Measurements from ENCODE around the gene DCP1B.

DCP1B gene

GRCh38 chr12:1918081-1918883 is 86.0 kb downstream of the DCP1B start, which contains the start of gene CACNA2D4:
TSS of gene CACNA2D4 (minus strand) at chr12:1918652. CDS start at chr12:1918473, 179 bp downstream.
- peak; percentile 40 for DNase-seq

GRCh38 chr12:1917172-1918070 is 86.8 kb downstream of the DCP1B start:
- no peak for DNase-seq

- DNase-seq, result peak; percentile 69
These were observed 87.7 kb downstream of the DCP1B start for GRCh38 chr12:1916371-1917171.

GRCh38 chr12:1915082-1915968 is 88.9 kb downstream of the DCP1B start:
- no peak for DNase-seq

GRCh38 chr12:1914114-1914911 is 89.9 kb downstream of the DCP1B start:
- no peak for DNase-seq

- no peak for DNase-seq
These were observed 90.7 kb downstream of the DCP1B start for GRCh38 chr12:1913377-1914113.

- DNase-seq, result no peak
These were observed 91.5 kb downstream of the DCP1B start for GRCh38 chr12:1912580-1913376.

- peak; percentile 92 for DNase-seq
These were observed 92.4 kb downstream of the DCP1B start for GRCh38 chr12:1911598-1912575.

- DNase-seq, result no peak
These were observed 93.8 kb downstream of the DCP1B start for GRCh38 chr12:1910468-1910867.

GRCh38 chr12:1908758-1909157 is 95.5 kb downstream of the DCP1B start:
- DNase-seq, result no peak

GRCh38 chr12:1907652-1908611 is 96.3 kb downstream of the DCP1B start:
- no peak for DNase-seq

- no peak for DNase-seq
These were observed 97.7 kb downstream of the DCP1B start for GRCh38 chr12:1906579-1906978.

GRCh38 chr12:1904875-1905274 is 99.4 kb downstream of the DCP1B start:
- DNase-seq, result no peak

- no peak for DNase-seq
These were observed 107.3 kb downstream of the DCP1B start for GRCh38 chr12:1896964-1897363.

Data from NCI-H69 (cell line).